Measurements from ENCODE around the gene RWDD3.

Gene RWDD3

DNA sequence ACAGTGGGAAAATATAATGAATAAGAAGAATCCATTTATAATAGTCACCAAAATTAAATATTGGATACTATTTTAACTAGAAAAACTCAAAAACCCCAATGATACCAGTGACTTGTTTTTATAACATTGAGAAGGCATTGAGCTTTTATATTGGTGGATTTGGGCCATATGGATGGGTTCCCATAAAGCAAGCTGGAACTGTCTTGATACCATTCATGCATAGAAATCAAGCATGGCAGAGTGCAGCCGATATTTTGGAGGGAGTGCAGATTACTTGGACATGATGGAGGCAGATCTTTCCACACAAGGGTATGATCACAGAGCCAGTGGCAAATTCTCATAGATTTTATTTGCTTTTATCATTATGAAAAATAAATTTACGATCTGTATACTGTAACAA, 3.8 kb upstream of the RWDD3 start:
- no peak for DNase-seq

DNA sequence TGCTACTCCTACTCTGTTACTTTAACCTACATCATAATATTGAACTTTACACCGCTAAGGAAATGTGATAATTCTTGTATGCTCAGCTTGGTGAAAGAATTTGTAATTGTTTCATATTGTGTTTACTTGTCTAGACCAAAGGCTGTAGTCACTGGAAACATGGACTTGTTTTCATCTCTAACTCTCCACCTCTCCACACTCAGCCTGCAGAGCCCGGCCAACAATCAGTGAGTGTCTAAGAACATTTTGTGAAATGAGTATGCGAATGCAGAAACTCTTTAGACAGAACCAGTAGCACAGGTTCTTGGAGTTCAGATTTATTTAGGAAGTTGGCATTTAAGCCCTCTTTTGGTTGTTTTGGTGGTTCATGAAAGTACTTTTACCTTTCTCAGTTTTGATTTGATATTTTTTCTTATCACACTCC, 3.2 kb upstream of the RWDD3 start:
- no peak for DNase-seq

DNA sequence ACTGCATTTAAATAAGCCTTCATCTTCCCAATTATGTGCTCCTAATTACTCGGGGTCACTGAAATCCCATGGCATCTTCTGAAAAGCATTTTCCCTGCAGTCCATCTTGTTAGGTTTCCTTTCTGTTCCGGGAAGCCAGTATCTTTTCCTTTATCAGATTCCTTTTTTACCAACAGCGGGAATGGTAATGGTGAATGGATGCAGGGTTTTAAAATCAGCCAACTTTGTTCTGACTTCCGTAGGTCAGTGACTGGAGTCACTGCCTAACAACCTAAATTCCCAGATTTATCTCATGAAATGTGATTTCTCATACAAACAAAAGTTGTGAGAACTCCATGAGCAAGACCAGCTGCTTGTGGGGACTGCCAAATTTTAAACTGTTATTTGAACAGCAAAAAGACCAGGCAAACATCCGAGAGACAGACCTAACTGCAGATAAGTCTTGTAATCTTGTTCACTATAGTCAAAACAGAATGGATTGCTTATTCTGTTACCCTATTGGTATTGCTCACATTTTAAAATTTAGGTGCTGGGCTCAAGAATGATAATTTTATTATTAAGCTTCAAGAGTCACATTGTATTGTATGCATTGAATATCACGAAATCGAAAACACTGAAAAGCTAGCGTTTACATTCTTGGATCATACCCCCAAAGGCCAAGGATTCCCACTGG, 1.2 kb upstream of the RWDD3 start:
- no peak for DNase-seq

GRCh38 chr1:95233319-95233736, 682 bp upstream of the RWDD3 start:
- DNase-seq: no peak

DNA sequence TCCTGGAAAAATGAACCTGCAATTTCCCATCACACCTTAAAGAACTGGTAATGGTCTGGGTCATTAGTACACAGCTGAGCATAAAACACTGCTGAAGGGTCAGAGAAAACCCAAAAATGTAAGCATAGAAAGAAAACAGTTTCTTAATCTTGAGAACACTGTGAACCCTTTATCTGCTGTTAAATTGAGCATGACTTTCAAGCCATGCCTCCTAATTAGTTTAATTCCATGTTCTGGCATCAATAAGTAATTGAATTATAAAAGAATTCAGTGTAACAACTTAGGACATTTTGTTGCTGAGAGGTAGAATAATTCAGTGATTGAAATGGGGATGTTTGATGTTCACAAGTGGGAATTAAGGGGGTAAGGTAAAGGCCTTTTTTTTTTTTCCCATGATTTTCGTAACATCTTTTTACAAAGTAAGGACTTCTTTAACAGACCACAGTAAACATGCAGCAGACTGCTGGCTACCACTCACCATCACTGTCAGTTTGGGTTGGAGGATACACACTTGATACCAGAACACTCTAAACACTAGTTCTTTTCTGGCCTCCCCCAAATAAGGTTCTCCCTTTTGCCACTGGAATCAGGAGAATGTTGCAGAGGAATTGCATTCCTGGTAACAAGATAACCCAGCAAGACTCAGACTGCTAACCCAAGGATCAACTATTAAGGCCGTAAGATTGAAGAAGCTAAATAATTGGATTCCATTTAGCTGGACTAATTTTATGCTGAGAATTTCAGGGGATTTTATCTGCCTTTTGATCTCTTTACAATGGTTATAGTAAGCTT, 3.0 kb downstream of the RWDD3 start:
- no peak for DNase-seq

GRCh38 chr1:95237981-95238703, 4.1 kb downstream of the RWDD3 start:
- DNase-seq: no peak

- DNase-seq: no peak
Observed at GRCh38 chr1:95245029-95245428, 11.0 kb downstream of the RWDD3 start.

GRCh38 chr1:95246511-95246910, 12.5 kb downstream of the RWDD3 start:
- DNase-seq: no peak

DNA sequence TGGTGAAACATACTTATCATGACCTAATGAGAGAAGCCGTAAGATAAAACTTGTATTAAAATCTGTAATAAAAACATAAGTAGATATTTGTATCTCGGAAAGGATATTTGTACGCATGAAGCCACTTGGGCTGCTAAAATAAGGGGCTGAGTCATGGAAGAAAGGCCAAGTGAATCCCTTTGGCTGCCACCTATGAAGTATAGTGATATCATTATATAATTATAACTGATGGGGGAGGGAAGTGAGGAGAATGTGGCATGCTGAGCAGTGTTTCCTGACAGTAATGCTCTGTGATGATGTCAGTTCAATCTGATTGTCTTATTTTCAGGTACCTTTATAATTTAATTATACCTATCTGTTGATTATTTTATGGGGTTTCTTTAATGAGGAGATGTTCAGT, 13.6 kb downstream of the RWDD3 start:
- no peak for DNase-seq

GRCh38 chr1:95249916-95250315, 15.9 kb downstream of the RWDD3 start:
- DNase-seq: no peak

GRCh38 chr1:95252422-95252821, 18.4 kb downstream of the RWDD3 start:
- no peak for DNase-seq

- DNase-seq: no peak
Observed at GRCh38 chr1:95254959-95255358, 20.9 kb downstream of the RWDD3 start.

DNA sequence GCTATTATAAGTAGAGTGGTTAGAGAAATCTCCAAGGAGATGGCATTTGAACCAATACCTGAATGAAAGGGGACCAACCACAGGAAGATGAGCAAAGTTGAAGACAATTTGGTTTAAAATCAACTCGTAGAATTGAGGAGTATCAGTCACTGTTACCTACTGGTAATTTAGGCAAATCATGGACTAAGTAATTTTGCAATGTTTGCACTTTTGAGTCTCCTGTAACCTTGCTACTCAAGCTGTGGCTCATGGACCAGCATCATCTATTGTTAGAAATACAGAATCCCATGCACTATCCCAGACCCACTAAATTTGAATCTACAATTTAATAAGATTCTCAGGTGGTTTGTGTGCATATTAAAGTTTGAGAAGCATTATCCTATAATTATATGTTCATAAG, 21.8 kb downstream of the RWDD3 start:
- DNase-seq: no peak

GRCh38 chr1:95257758-95258157, 23.7 kb downstream of the RWDD3 start:
- DNase-seq: no peak

GRCh38 chr1:95259245-95259644, 25.2 kb downstream of the RWDD3 start:
- DNase-seq: no peak

DNA sequence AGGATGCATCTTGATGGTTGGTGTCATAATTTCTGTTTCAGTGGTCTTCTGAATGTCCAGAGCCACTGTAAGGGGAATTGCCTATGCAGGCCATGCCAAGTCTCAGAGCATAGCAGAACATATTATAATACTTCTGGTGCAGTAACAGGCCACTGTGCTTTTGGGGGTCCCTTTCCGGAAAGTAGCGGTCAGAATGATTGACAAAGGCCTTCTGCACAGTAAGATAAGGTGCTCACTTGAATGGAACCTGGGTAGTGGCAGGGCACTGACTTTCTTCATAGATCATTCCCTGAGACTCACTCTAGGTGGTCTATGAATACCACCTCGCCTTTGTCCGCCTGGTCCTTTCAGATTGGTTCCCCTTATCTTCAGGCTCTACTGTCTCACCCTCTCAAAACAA, 28.9 kb downstream of the RWDD3 start:
- DNase-seq: no peak

DNA sequence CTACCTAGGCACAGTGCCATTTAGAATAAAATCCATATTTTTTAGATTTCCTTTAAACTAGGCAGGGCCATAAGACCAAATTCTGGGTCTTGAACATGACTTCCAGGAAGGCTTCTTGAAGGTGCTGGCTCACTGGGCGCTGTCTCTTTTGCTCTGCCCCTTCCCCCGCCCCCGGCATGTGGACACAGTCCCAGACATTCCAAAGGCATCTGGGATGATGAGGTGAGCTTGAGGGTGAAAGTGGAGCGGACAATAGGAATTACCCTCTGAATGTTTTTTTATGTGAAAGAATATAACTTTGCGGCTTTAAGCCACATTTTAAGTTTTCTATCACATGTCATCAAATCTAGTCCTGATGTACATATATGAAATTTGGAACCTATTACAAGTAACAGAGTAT, 29.4 kb downstream of the RWDD3 start:
- DNase-seq: no peak

DNA sequence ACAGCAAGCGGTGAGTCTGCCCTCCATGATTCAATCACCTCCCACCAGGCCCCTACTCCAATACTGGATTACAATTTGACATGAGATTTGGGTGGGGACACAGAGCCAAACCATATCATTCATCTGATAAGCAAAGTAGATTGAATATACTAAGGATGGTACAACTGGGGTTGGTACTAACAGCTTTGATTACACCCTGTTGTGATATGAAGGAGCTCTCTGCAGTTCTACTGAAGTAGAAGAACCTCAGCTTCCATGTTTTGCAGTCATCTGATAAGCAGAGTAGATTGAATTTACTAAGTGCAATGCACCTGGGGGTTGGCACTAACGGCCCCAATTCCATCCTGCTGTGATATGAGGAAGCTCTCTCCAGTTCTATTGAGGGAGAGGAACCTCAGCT, 31.1 kb downstream of the RWDD3 start:
- DNase-seq: no peak

- DNase-seq: no peak
Observed at GRCh38 chr1:95276429-95276828, 42.4 kb downstream of the RWDD3 start.

DNA sequence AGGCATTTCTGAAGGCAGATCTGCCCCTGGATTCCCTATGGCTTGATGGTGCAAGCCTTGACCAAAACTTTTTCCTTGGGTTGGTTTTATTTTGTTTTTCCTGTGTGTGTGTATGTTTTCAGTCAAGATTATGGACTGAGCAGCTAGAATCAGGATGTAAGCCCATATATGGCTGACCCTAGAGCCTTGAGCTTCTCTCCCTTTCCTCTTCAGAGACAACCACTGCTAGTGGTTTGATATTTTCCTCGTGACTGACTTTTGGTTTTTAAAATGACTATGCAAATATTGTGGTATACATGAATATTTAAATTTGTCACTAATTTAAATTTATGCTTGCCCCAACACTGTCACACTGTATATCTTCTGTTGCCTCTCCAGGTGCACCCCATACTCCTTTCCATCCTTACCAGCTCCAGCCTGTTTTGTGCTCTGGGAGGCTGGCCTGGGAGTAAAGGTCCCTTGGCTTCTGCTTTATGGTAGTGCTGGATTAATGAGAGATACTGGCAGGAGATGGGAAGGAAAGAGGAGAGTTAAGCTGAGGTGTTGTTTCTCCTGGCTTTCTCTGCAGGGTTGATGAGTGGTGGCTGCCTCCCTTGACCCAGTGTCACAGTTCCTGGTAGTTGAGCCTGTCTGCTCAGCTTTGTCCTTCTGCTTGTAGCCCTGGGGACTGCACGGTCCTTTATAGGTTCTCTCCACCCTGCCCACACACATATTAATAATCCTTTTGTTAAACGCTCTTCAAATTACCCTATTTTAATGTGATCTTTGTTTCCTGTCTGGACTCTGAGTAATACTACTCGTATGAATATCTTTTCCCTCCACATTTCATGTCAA, 44.4 kb downstream of the RWDD3 start:
- DNase-seq: no peak

DNA sequence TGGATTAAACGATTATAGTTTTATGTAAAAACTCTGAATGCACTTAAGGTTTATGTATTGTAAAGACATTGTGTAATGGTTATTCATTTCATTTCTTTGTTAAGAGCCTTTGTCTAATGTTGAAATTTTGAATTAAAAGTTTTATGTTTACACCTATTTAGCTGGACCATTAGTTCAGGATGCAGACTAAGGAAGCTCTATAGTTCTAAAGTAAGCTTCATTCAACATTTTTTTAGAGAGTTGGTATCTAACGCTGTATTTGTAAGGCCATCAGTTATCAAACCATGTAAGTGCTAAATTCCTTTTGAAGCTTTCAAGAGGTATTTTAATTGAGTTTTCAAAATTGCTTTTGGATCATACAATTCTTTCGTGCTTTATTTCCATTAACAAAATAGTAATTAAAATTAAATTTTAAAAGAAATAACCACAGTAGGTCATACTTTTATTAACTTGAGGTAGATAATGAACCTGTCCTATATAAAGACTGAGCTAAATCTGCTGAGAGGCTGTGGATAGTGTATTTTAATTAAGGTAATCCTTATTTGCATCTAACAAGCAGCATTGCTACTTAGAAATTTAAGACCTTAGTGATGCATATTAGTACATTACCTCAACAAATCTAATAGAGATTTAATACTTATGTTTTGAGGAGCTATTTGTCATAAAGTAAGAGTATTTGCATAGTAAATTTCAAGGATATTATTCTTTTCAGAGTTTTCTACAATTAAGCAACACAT, 47.9 kb downstream of the RWDD3 start:
- DNase-seq: no peak

DNA sequence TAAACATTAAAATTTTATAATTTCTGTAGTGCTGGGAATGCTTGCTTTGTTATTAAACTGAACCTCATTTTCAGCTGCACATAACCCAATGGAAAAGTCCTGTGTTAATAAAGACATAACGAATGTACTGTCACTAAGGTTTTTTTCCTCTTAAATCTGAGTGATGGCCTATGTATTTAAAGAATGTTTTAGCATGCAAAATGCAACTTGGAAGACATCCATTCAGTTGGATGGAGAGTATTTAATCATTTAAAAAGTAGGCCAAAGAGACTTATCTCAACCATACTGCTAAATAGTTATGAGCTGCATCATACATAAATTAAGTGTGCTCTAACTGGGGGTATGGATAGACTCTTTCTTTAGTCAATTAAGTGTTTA, 48.5 kb downstream of the RWDD3 start:
- no peak for DNase-seq

Measured in inflammatory macrophage (primary cell).